H9 (cell line): ENCODE data around the gene RALGDS. TPM values are rescaled to one million over a fixed set of nuclear protein-coding genes. Genes with fewer than 3 reads are reported as not detected.

ENCODE experiments used
- DNase-seq: peaks from one replicate; pipeline ENCODE4 v3.0.0-alpha.2; 2017
- H2AFZ ChIP-seq: one replicate; pipeline ENCODE4 v1.6.1; 2013; ENCODE audit warnings: mild to moderate bottlenecking, low read length, control low read depth, moderate library complexity
- H2AK5ac ChIP-seq: 2 replicates; pipeline ENCODE4 v1.6.1; 2013; ENCODE audit warnings: low read length, control low read depth, mixed read lengths; ENCODE audit not compliant: insufficient read length
- H2BK120ac ChIP-seq: one replicate; pipeline ENCODE4 v1.6.1; 2013; ENCODE audit warnings: low read depth, mild to moderate bottlenecking, low read length, control low read depth, inconsistent platforms; ENCODE audit not compliant: poor library complexity, severe bottlenecking
- H2BK12ac ChIP-seq: 2 replicates; pipeline ENCODE4 v1.6.1; 2013; ENCODE audit warnings: low read length, control low read depth, mixed read lengths, low read depth; ENCODE audit not compliant: insufficient read length
- H2BK15ac ChIP-seq: 2 replicates; pipeline ENCODE4 v1.6.1; 2013; ENCODE audit warnings: low read depth, low read length, control low read depth
- H2BK20ac ChIP-seq: one replicate; pipeline ENCODE4 v1.6.1; 2013; ENCODE audit warnings: low read depth, mild to moderate bottlenecking, low read length, control low read depth, inconsistent platforms; ENCODE audit not compliant: poor library complexity, severe bottlenecking
- H2BK5ac ChIP-seq: 2 replicates; pipeline ENCODE4 v1.6.1; 2013; ENCODE audit warnings: low read length, control low read depth, mixed read lengths; ENCODE audit not compliant: insufficient read length
- H3K14ac ChIP-seq: 2 replicates; pipeline ENCODE4 v1.6.1; 2013; ENCODE audit warnings: low read length, control low read depth; ENCODE audit not compliant: insufficient read depth
- H3K18ac ChIP-seq: 2 replicates; pipeline ENCODE4 v1.6.1; 2013; ENCODE audit warnings: low read depth, mild to moderate bottlenecking, mixed read lengths, low read length, control low read depth; ENCODE audit not compliant: insufficient read length
- H3K23ac ChIP-seq: 2 replicates; pipeline ENCODE4 v1.6.1; 2013; ENCODE audit warnings: low read length, control low read depth, mixed read lengths, low read depth; ENCODE audit not compliant: insufficient read length
- H3K23me2 ChIP-seq: 2 replicates; pipeline ENCODE4 v1.6.1; 2013; ENCODE audit warnings: low read depth, mild to moderate bottlenecking, mixed read lengths, low read length, control low read depth; ENCODE audit not compliant: insufficient read length, poor library complexity, severe bottlenecking
- H3K27ac ChIP-seq: 2 replicates; pipeline ENCODE4 v1.5.1; 2013; ENCODE audit warnings: low read length, control low read depth, mixed read lengths, low read depth; ENCODE audit not compliant: insufficient read length
- H3K27me3 ChIP-seq: 2 replicates; pipeline ENCODE4 v1.6.1; 2013; ENCODE audit warnings: low read length, control low read depth, inconsistent platforms; ENCODE audit not compliant: insufficient read depth
- H3K4ac ChIP-seq: 2 replicates; pipeline ENCODE4 v1.6.1; 2013; ENCODE audit warnings: low read depth, mild to moderate bottlenecking, control low read depth, inconsistent platforms, low read length, moderate library complexity
- H3K4me1 ChIP-seq: 2 replicates; pipeline ENCODE4 v1.6.1; 2013; ENCODE audit warnings: low read length, control low read depth, inconsistent platforms; ENCODE audit not compliant: insufficient read depth
- H3K4me2 ChIP-seq: 2 replicates; pipeline ENCODE4 v1.6.1; 2013; ENCODE audit warnings: low read length, control low read depth, mixed read lengths; ENCODE audit not compliant: insufficient read length, insufficient read depth
- H3K56ac ChIP-seq: 2 replicates; pipeline ENCODE4 v1.6.1; 2013; ENCODE audit warnings: low read depth, mild to moderate bottlenecking, mixed read lengths, low read length, control low read depth; ENCODE audit not compliant: insufficient read length
- H3K79me1 ChIP-seq: 2 replicates; pipeline ENCODE4 v1.6.1; 2013; ENCODE audit warnings: low read depth, mild to moderate bottlenecking, moderate library complexity, low read length, control low read depth, inconsistent platforms; ENCODE audit not compliant: insufficient read depth, poor library complexity, severe bottlenecking
- H3K79me2 ChIP-seq: 2 replicates; pipeline ENCODE4 v1.6.1; 2013; ENCODE audit warnings: low read length, control low read depth, inconsistent platforms; ENCODE audit not compliant: insufficient read depth
- H3K9ac ChIP-seq: 2 replicates; pipeline ENCODE4 v1.6.1; 2013; ENCODE audit warnings: low read length, control low read depth, mixed read lengths; ENCODE audit not compliant: insufficient read length; ENCODE audit errors: extremely low read depth
- H3K9me3 ChIP-seq: one replicate; pipeline ENCODE4 v1.6.1; 2013; ENCODE audit warnings: low read depth, low read length, inconsistent platforms; ENCODE audit not compliant: control insufficient read depth
- H3T11ph ChIP-seq: one replicate; pipeline ENCODE4 v1.6.1; 2013; ENCODE audit warnings: mild to moderate bottlenecking, low read length, control low read depth, inconsistent platforms
- H4K20me1 ChIP-seq: one replicate; pipeline ENCODE4 v1.6.1; 2013; ENCODE audit not compliant: control insufficient read depth, insufficient read length, insufficient read depth
- H4K5ac ChIP-seq: 2 replicates; pipeline ENCODE4 v1.6.1; 2013; ENCODE audit warnings: low read depth, mild to moderate bottlenecking, mixed read lengths, low read length, control low read depth; ENCODE audit not compliant: insufficient read length
- H4K8ac ChIP-seq: replicated peaks from 2 replicates; pipeline ENCODE4 v1.6.1; 2013; ENCODE audit warnings: low read length, control low read depth, mixed read lengths, low read depth; ENCODE audit not compliant: insufficient read length
- H4K91ac ChIP-seq: 2 replicates; pipeline ENCODE4 v1.6.1; 2013; ENCODE audit warnings: low read depth, mild to moderate bottlenecking, moderate library complexity, mixed read lengths, low read length, control low read depth; ENCODE audit not compliant: insufficient read length
- H3K27ac Mint-ChIP-seq, 3 experiments: 2 replicates in 2 of 3; 3 replicates in 1 of 3; pipeline ENCODE4 v1.8.0; 2020 to 2021; ENCODE audit warnings: mixed read lengths in 3 of 3, mild to moderate bottlenecking in 1 of 3, moderate library complexity in 1 of 3
- H3K27me3 Mint-ChIP-seq: 2 replicates; pipeline ENCODE4 v1.8.0; 2021; ENCODE audit warnings: low read depth, mild to moderate bottlenecking, moderate library complexity, mixed read lengths
- H3K36me3 Mint-ChIP-seq, 3 experiments: 2 replicates in 2 of 3; 3 replicates in 1 of 3; pipeline ENCODE4 v1.8.0; 2020 to 2021; ENCODE audit warnings: low read depth in 3 of 3, mixed read lengths in 3 of 3; ENCODE audit not compliant: insufficient read depth in 1 of 3
- H3K4me1 Mint-ChIP-seq, 2 experiments: 2 replicates each; pipeline ENCODE4 v1.8.0; 2020; ENCODE audit warnings: mixed read lengths in 2 of 2
- H3K4me3 Mint-ChIP-seq, 2 experiments: 2 replicates in 1 of 2; 3 replicates in 1 of 2; pipeline ENCODE4 v1.8.0; 2020 to 2021; ENCODE audit warnings: mild to moderate bottlenecking in 2 of 2, mixed read lengths in 2 of 2, moderate library complexity in 1 of 2
- H3K9me3 Mint-ChIP-seq, 2 experiments: 2 replicates in 1 of 2; 3 replicates in 1 of 2; pipeline ENCODE4 v1.8.0; 2020; ENCODE audit warnings: mild to moderate bottlenecking in 2 of 2, mixed read lengths in 2 of 2, moderate library complexity in 1 of 2
- CTCF ChIP-seq: fragments of 200-600 bp; sonication (generic); conservative IDR thresholded peaks from 3 replicates; pipeline ENCODE4 v1.8.0; 2021; ENCODE audit warnings: antibody characterized with exemption, mild to moderate bottlenecking
- WGBS: extraction: QIAGEN DNeasy Blood & Tissue Kit; methylation state at CpG from one replicate; pipeline ENCODE4 v1.1.7; 2013; ENCODE audit warnings: missing lambda C conversion rate, low lambda C conversion rate, mixed read lengths; ENCODE audit not compliant: insufficient read length; ENCODE audit errors: extremely low coverage; 5-methylcytosine and 5-hydroxymethylcytosine counted together
- total RNA-seq: library from RNA; stranded (reverse); gene quantifications from 2 replicates; pipeline ENCODE4 v1.2.1, GENCODE V29; 2021

RALGDS gene
- total RNA-seq, 1 experiment from 2014 or later, result 21.3 TPM

- no peak overlapping the region for H2BK20ac ChIP-seq
- TF ChIP-seq CTCF, result 0 out of 3 replicates have a peak, but pooled peaks have one; percentile 13
- H3K27me3 ChIP-seq, result no peaks in the 10 kb centered on the region
- peak overlapping the region; percentile 64 to 77 for H3K4me3 Mint-ChIP-seq
- H3T11ph ChIP-seq, result no peak overlapping the region
- DNase-seq, result peak; percentile 89
- no peak overlapping the region for H2BK5ac ChIP-seq
- H3K4me2 ChIP-seq, result peak overlapping the region; percentile 53
- H3K14ac ChIP-seq, result peak overlapping the region; percentile 72; the same call in 1 of the 2 replicates
- H3K23me2 ChIP-seq, result peaks cover 16% of the 10 kb centered on the region
- H3K36me3 Mint-ChIP-seq, result peaks cover 0 to 6% (median 4%) of the 10 kb centered on the region in 3 experiments; a peak in 5 of 7 replicates
- H3K27ac Mint-ChIP-seq, result no peak overlapping the region
- no peaks in the 10 kb centered on the region for H3K79me2 ChIP-seq
- H3K27me3 Mint-ChIP-seq, result peaks cover 18% of the 10 kb centered on the region
- H2BK120ac ChIP-seq, result no peak overlapping the region
- H3K4me1 Mint-ChIP-seq, result peaks cover 17 to 21% of the 10 kb centered on the region in 2 experiments
- H4K20me1 ChIP-seq, result peaks cover 2% of the 10 kb centered on the region
- peak overlapping the region; percentile 51 for H3K18ac ChIP-seq
- no peak overlapping the region for H2BK12ac ChIP-seq
- no peak overlapping the region for H3K4ac ChIP-seq
- H4K5ac ChIP-seq, result no peak overlapping the region
- H2BK15ac ChIP-seq, result no peak overlapping the region
- no peak overlapping the region for H3K9ac ChIP-seq
- H3K56ac ChIP-seq, result no peak overlapping the region
- H4K8ac ChIP-seq, result no peak overlapping the region
- H3K27ac ChIP-seq, result no peak overlapping the region
- H2AK5ac ChIP-seq, result no peak overlapping the region
- no peaks in the 10 kb centered on the region for H3K9me3 ChIP-seq
- no peak overlapping the region for H4K91ac ChIP-seq
- H3K23ac ChIP-seq, result no peak overlapping the region
- no peaks in the 10 kb centered on the region for H3K79me1 ChIP-seq
- no peaks in the 10 kb centered on the region for H3K9me3 Mint-ChIP-seq
- WGBS, result no CpG with 5 or more reads among the region's 95 CpGs
- H2AFZ ChIP-seq, result no peak overlapping the region
- H3K4me1 ChIP-seq, result peaks cover 5% of the 10 kb centered on the region; the same call in 1 of the 2 replicates
These were observed 28.3 kb upstream of the RALGDS start for GRCh38 chr9:133149130-133150015.
